KOPT-K1 (cell line): Measurements from ENCODE around the gene TMPRSS6.

Experiments used
- H3K27ac ChIP-seq: fragments of 200-600 bp; sonication (generic); 2 replicates; pipeline ENCODE4 v1.5.1; 2016; ENCODE audit warnings: antibody characterized with exemption, mild to moderate bottlenecking, low read depth, low read length; ENCODE audit not compliant: poor library complexity, severe bottlenecking
- H3K36me3 ChIP-seq: fragments of 200-600 bp; sonication (generic); 2 replicates; pipeline ENCODE4 v1.5.1; 2017; ENCODE audit warnings: antibody characterized with exemption, mild to moderate bottlenecking, low read length, moderate library complexity; ENCODE audit not compliant: insufficient read depth
- H3K9me3 ChIP-seq: fragments of 200-600 bp; sonication (generic); 2 replicates; pipeline ENCODE4 v1.5.1; 2017; ENCODE audit warnings: antibody characterized with exemption, low read length, mild to moderate bottlenecking; ENCODE audit not compliant: insufficient read depth, poor library complexity, severe bottlenecking

Gene TMPRSS6

GRCh38 chr22:37062702-37063381, 46.7 kb downstream of the TMPRSS6 start:
- Histone ChIP-seq H3K9me3 (no peaks in the 10 kb centered on the region), H3K27ac (no peak overlapping the region), H3K36me3 (peaks cover 4% of the 10 kb centered on the region; the same call in 1 of the 2 replicates)

GRCh38 chr22:37062376-37062675, 47.2 kb downstream of the TMPRSS6 start:
- H3K36me3 ChIP-seq = peaks cover 4% of the 10 kb centered on the region; the same call in 1 of the 2 replicates
- no peaks in the 10 kb centered on the region for H3K9me3 ChIP-seq
- H3K27ac ChIP-seq = no peak overlapping the region

- Histone ChIP-seq H3K9me3 (no peaks in the 10 kb centered on the region), H3K36me3 (peaks cover 4% of the 10 kb centered on the region; the same call in 1 of the 2 replicates), H3K27ac (no peak overlapping the region)
Measured at GRCh38 chr22:37061611-37062375, 47.7 kb downstream of the TMPRSS6 start.

GRCh38 chr22:37060801-37061610, 48.5 kb downstream of the TMPRSS6 start:
- no peaks in the 10 kb centered on the region for H3K9me3 ChIP-seq
- no peak overlapping the region for H3K27ac ChIP-seq
- H3K36me3 ChIP-seq = peaks cover 4% of the 10 kb centered on the region; the same call in 1 of the 2 replicates

- Histone ChIP-seq H3K36me3 (peaks cover 4% of the 10 kb centered on the region; the same call in 1 of the 2 replicates), H3K9me3 (no peaks in the 10 kb centered on the region), H3K27ac (no peak overlapping the region)
Measured at GRCh38 chr22:37059876-37060449, 49.5 kb downstream of the TMPRSS6 start.

GRCh38 chr22:37058917-37059701, 50.4 kb downstream of the TMPRSS6 start:
- H3K36me3 ChIP-seq = peaks cover 4% of the 10 kb centered on the region; the same call in 1 of the 2 replicates

GRCh38 chr22:37057796-37058510, 51.6 kb downstream of the TMPRSS6 start:
- no peaks in the 10 kb centered on the region for H3K9me3 ChIP-seq
- peaks cover 4% of the 10 kb centered on the region; the same call in 1 of the 2 replicates for H3K36me3 ChIP-seq
- H3K27ac ChIP-seq = no peak overlapping the region

More at GRCh38 chr22:37058917-37059701, 50.4 kb downstream of the TMPRSS6 start:
- Histone ChIP-seq H3K9me3 (no peaks in the 10 kb centered on the region), H3K27ac (no peak overlapping the region)

GRCh38 chr22:37057226-37057625, 52.3 kb downstream of the TMPRSS6 start:
- H3K36me3 ChIP-seq = peaks cover 4% of the 10 kb centered on the region; the same call in 1 of the 2 replicates
- H3K9me3 ChIP-seq = no peaks in the 10 kb centered on the region
- no peak overlapping the region for H3K27ac ChIP-seq

GRCh38 chr22:37056246-37056645, 53.3 kb downstream of the TMPRSS6 start:
- H3K36me3 ChIP-seq = peaks cover 4% of the 10 kb centered on the region; the same call in 1 of the 2 replicates
- no peak overlapping the region for H3K27ac ChIP-seq
- no peaks in the 10 kb centered on the region for H3K9me3 ChIP-seq

GRCh38 chr22:37054600-37055365, 54.7 kb downstream of the TMPRSS6 start:
- H3K9me3 ChIP-seq = no peaks in the 10 kb centered on the region
- H3K36me3 ChIP-seq = peaks cover 4% of the 10 kb centered on the region; the same call in 1 of the 2 replicates
- H3K27ac ChIP-seq = no peak overlapping the region

GRCh38 chr22:37054056-37054395, 55.5 kb downstream of the TMPRSS6 start:
- no peaks in the 10 kb centered on the region for H3K9me3 ChIP-seq
- peaks cover 4% of the 10 kb centered on the region; the same call in 1 of the 2 replicates for H3K36me3 ChIP-seq
- no peak overlapping the region for H3K27ac ChIP-seq

- peaks cover 2% of the 10 kb centered on the region; the same call in 1 of the 2 replicates for H3K36me3 ChIP-seq
- no peak overlapping the region for H3K27ac ChIP-seq
Measured at GRCh38 chr22:37053310-37054055, 56.0 kb downstream of the TMPRSS6 start.

More at GRCh38 chr22:37053310-37054055, 56.0 kb downstream of the TMPRSS6 start:
- H3K9me3 ChIP-seq = no peaks in the 10 kb centered on the region
